ENCODE data around the gene ARHGAP27.

DNA sequence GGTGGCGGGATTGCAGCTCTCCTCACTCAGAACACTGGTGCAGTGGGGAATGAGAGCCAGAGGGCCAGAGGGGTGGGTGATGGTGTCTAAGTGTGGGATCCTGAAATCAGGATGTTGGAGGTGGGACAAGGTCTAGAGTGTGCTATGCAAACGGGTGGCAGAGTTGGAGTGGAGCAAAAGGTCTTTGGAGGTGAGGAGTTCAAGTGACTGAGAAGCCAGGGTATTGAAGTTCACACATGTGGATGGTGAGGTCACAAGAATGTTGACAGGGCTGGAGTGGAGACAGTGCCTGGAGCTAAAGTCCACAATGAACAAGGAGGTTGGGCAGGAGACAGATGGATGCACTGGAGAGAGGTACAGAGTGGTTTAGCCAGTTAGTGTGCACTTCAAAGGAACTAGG lies 77.6 kb downstream of the ARHGAP27 start:
- TF ChIP-seq POLR2AphosphoS5 (IDR thresholded peaks at IDR 0.05; ENCODE audit: borderline replicate concordance, low read depth, low read length) (no peak), FOXP2 (optimal IDR thresholded peaks at IDR 0.05; ENCODE audit: control extremely low read depth, extremely low read length, insufficient read depth) (no peak), EZH2 (IDR thresholded peaks at IDR 0.05) (no peak)

Data from SK-N-MC (cell line).